ENCODE data around the gene HLA-DPB1. TPM values are rescaled to one million over a fixed set of nuclear protein-coding genes. Genes with fewer than 3 reads are reported as not detected.
A peak's percentile ranks its signal among the peaks of the same experiment; 100 is the strongest.

The HLA-DPB1 gene
- polyA plus RNA-seq, 2 of the 4 experiments (the other 2 are of a cell fraction) = not detected

DNA sequence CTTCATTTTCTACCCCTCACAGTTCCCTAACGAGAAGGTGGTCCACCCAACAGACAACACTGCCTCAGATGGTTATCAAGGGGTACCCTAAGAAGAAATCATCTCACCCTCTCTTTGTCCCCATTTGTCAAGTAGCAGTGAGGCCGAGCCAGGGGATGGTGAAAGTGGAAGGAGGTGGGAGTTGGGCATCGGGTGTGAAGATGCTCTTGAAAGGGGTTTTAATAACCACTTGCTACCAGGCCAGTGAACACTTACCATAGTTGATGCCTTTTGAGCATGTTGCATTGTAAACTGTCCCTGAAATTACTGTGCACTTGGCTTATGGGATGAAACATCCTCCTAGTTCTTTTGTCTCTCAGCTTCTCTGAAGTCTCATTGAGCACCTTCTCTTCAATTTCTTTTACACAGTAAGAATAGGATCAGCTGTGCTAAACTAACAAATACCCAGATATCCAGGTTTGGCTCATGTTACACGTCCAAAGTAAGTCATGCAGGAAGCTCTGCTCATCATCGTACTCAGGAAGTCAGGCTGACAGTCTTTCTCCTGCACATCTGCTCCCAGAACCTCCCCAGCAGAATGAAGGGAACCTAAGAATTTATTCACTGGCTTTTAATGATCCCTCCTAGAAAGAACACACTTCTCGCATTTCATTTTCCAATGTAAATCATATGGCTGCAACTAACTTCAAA lies 13.3 kb downstream of the HLA-DPB1 start (continued):
- no peak for TF ChIP-seq KDM1A (IDR thresholded peaks at IDR 0.05; ENCODE audit: low read depth)

DNA sequence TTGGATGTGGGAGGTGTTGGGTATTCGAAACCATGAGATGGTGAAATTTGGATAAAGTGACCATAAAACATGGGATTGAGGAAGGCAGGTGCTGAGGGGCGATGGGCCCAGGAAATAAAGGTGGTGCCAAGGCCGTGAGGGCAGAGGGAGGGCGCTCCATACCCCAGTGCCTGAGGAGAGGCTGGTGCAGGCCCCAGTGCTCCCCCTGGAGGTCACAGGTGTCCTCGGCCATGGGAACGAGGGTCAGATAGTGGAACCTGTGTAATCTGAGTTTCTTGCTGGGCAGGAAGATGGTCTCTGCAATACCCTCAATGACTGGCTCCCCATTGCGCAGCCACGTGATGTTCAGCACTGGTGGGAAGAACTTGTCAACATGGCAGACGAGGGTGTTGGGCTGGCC lies 16.2 kb downstream of the HLA-DPB1 start:
- CTCF ChIA-PET = no interaction called here

DNA sequence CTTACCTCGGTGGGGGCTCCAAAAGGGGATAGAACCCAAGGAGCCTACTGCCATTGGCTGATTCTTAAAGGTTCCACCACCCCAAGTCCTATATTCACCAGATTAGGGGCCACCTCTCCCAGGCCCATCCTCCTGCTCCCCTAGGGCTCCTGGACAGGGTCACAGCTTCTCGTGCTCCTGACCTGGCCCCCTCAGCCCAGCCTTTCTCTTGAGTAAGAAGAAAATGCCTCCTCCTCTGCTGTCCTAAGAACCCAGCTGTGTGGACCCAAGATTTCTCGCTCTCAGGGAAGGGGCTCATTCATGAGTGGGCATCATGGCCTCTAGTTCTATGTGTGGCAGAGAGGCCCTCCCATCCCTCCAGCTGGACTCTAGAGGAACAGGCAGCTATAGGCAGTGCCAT lies 16.6 kb downstream of the HLA-DPB1 start:
- ATAC-seq = no peak

More for the DNA sequence above, 16.2 kb downstream of the HLA-DPB1 start:
- no peaks in the 10 kb centered on the region for H3K9me3 ChIP-seq
- 21% methylated on average over 9 of the region's 9 CpGs for WGBS (ENCODE audit: missing lambda C conversion rate)
- peak in 1 of 2 experiments; percentile 17; a peak in 1 of 5 replicates for TF ChIP-seq RAD21 (conservative IDR thresholded peaks at IDR 0.05 in 1 of 2, IDR thresholded peaks at IDR 0.05 in 1 of 2)
- TF ChIP-seq, protein P1, sequence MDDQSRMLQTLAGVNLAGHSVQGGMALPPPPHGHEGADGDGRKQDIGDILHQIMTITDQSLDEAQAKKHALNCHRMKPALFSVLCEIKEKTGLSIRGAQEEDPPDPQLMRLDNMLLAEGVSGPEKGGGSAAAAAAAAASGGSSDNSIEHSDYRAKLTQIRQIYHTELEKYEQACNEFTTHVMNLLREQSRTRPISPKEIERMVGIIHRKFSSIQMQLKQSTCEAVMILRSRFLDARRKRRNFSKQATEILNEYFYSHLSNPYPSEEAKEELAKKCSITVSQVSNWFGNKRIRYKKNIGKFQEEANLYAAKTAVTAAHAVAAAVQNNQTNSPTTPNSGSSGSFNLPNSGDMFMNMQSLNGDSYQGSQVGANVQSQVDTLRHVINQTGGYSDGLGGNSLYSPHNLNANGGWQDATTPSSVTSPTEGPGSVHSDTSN (IDR thresholded peaks at IDR 0.05) = no peak
- no peak overlapping the region for H3K27ac ChIP-seq
- POLR2A ChIA-PET = no interaction called here
- peak; percentile 66 to 76; a peak in 3 of 6 replicates for ATAC-seq
- peak in 1 of 2 experiments; percentile 15 for DNase-seq (ENCODE audit: low read depth in 1 of 2, low spot score in 1 of 2)
- H3K4me3 ChIP-seq = no peak overlapping the region
- H3K4me2 ChIP-seq = no peak overlapping the region
- FAIRE-seq = no peak
- no peaks in the 10 kb centered on the region for H3K4me1 ChIP-seq

DNA sequence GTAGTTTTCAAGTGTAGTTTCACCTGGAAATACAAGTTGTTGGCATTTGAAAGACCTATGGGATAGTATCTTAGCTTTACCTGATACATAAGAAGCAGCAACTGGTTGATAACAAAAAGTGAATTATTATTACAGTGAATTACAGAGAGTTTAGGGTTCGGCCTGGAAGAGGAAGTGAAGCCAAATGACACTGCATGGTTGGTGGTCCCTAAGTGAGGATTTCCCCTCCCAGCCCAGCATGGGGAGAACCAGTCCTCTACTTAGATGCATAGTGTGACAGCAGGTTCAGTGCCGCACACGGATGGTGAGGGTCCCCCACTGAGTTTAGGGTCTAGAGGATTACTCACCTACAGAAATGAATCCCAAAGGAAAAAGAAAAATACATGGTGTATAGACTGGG lies 18.1 kb downstream of the HLA-DPB1 start:
- 47% methylated on average over 3 of the region's 3 CpGs for WGBS (ENCODE audit: missing lambda C conversion rate)
- TF ChIP-seq RARB (CRISPR knock-in tag; IDR thresholded peaks at IDR 0.05) = no peak
- no peak for TF ChIP-seq MYC (IDR thresholded peaks at IDR 0.05; ENCODE audit: borderline replicate concordance, low read length)
- no peak for TF ChIP-seq ZNF302 (CRISPR knock-in tag; IDR thresholded peaks at IDR 0.05)
- TF ChIP-seq, protein P2, sequence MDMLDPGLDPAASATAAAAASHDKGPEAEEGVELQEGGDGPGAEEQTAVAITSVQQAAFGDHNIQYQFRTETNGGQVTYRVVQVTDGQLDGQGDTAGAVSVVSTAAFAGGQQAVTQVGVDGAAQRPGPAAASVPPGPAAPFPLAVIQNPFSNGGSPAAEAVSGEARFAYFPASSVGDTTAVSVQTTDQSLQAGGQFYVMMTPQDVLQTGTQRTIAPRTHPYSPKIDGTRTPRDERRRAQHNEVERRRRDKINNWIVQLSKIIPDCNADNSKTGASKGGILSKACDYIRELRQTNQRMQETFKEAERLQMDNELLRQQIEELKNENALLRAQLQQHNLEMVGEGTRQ (IDR thresholded peaks at IDR 0.05) = no peak
- TF ChIP-seq ZFP36 (IDR thresholded peaks at IDR 0.05; ENCODE audit: borderline replicate concordance, partially characterized antibody) = no peak
- no peak for TF ChIP-seq CBX8 (IDR thresholded peaks at IDR 0.05)
- TF ChIP-seq, protein P3, sequence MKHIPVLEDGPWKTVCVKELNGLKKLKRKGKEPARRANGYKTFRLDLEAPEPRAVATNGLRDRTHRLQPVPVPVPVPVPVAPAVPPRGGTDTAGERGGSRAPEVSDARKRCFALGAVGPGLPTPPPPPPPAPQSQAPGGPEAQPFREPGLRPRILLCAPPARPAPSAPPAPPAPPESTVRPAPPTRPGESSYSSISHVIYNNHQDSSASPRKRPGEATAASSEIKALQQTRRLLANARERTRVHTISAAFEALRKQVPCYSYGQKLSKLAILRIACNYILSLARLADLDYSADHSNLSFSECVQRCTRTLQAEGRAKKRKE (CRISPR knock-in tag; IDR thresholded peaks at IDR 0.05; ENCODE audit: low read depth) = no peak
- no peak for TF ChIP-seq ZSCAN20 (CRISPR knock-in tag; IDR thresholded peaks at IDR 0.05)
- TF ChIP-seq, protein P4, sequence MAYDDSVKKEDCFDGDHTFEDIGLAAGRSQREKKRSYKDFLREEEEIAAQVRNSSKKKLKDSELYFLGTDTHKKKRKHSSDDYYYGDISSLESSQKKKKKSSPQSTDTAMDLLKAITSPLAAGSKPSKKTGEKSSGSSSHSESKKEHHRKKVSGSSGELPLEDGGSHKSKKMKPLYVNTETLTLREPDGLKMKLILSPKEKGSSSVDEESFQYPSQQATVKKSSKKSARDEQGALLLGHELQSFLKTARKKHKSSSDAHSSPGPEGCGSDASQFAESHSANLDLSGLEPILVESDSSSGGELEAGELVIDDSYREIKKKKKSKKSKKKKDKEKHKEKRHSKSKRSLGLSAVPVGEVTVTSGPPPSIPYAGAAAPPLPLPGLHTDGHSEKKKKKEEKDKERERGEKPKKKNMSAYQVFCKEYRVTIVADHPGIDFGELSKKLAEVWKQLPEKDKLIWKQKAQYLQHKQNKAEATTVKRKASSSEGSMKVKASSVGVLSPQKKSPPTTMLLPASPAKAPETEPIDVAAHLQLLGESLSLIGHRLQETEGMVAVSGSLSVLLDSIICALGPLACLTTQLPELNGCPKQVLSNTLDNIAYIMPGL (CRISPR knock-in tag; IDR thresholded peaks at IDR 0.05; ENCODE audit: borderline replicate concordance) = no peak
- TF ChIP-seq NFE2L2 (conservative IDR thresholded peaks at IDR 0.05; ENCODE audit: low read length) = no peak
- TF ChIP-seq, protein P5, sequence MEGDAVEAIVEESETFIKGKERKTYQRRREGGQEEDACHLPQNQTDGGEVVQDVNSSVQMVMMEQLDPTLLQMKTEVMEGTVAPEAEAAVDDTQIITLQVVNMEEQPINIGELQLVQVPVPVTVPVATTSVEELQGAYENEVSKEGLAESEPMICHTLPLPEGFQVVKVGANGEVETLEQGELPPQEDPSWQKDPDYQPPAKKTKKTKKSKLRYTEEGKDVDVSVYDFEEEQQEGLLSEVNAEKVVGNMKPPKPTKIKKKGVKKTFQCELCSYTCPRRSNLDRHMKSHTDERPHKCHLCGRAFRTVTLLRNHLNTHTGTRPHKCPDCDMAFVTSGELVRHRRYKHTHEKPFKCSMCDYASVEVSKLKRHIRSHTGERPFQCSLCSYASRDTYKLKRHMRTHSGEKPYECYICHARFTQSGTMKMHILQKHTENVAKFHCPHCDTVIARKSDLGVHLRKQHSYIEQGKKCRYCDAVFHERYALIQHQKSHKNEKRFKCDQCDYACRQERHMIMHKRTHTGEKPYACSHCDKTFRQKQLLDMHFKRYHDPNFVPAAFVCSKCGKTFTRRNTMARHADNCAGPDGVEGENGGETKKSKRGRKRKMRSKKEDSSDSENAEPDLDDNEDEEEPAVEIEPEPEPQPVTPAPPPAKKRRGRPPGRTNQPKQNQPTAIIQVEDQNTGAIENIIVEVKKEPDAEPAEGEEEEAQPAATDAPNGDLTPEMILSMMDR (IDR thresholded peaks at IDR 0.05) = no peak
- TF ChIP-seq EHF (CRISPR knock-in tag; IDR thresholded peaks at IDR 0.05) = no peak
- no peak for TF ChIP-seq SMC3 (IDR thresholded peaks at IDR 0.05)
- no peak for TF ChIP-seq NR3C1 (IDR thresholded peaks at IDR 0.05)
- TF ChIP-seq HEYL (CRISPR knock-in tag; IDR thresholded peaks at IDR 0.05) = no peak
- TF ChIP-seq CHD2 (IDR thresholded peaks at IDR 0.05; ENCODE audit: low read length, partially characterized antibody) = no peak
- TF ChIP-seq CHD4 (IDR thresholded peaks at IDR 0.05; ENCODE audit: borderline replicate concordance) = no peak
- TF ChIP-seq POLR2AphosphoS2 (conservative IDR thresholded peaks at IDR 0.05; ENCODE audit: low read length) = no peak
- FAIRE-seq = no peak

More for the DNA sequence above, 16.6 kb downstream of the HLA-DPB1 start:
- no peak overlapping the region for H3K4me2 ChIP-seq
- no peaks in the 10 kb centered on the region for H3K4me1 ChIP-seq
- no peak overlapping the region for H3K27ac ChIP-seq
- TF ChIP-seq ZFP36 (IDR thresholded peaks at IDR 0.05; ENCODE audit: borderline replicate concordance, partially characterized antibody) = no peak
- no peak for TF ChIP-seq ZSCAN20 (CRISPR knock-in tag; IDR thresholded peaks at IDR 0.05)
- no peak overlapping the region for H3K4me3 ChIP-seq
- H3K9me3 ChIP-seq = peaks cover 3% of the 10 kb centered on the region; the same call in 1 of the 3 replicates
- DNase-seq (ENCODE audit: low read depth in 1 of 2, low spot score in 1 of 2) (no peak), FAIRE-seq (no peak)
- 48% methylated on average over 2 of the region's 3 CpGs for WGBS (ENCODE audit: missing lambda C conversion rate)
- ChIA-PET CTCF (interaction anchor here (0.9 kb wide), 1 partner anchor 9 kb away, joined by 3 read pairs; no protein-coding TSS in a partner anchor), POLR2A (no interaction called here)

More for the DNA sequence above, 18.1 kb downstream of the HLA-DPB1 start:
- Histone ChIP-seq H3K27ac (no peak overlapping the region), H3K4me3 (no peak overlapping the region), H3K9me3 (peaks cover 5% of the 10 kb centered on the region; the same call in 1 of the 3 replicates), H3K4me1 (no peaks in the 10 kb centered on the region), H3K4me2 (no peak overlapping the region)
- POLR2A ChIA-PET = no interaction called here
- ATAC-seq (no peak), DNase-seq (ENCODE audit: low read depth in 1 of 2, low spot score in 1 of 2) (no peak)
- CTCF ChIA-PET = no interaction called here

Data from A549 (cell line).